ENCODE results near the gene ABCA5. TPM values are rescaled to one million over a fixed set of nuclear protein-coding genes. Genes with fewer than 3 reads are reported as not detected.

The ABCA5 gene
- total RNA-seq, 3 donors from 2014 or later, result 46.2 to 100 (median 52.7) TPM

- Histone ChIP-seq H3K9me3 (no peaks in the 10 kb centered on the region), H3K36me3 (ENCODE audit: low read depth) (no peaks in the 10 kb centered on the region), H3K4me1 (ENCODE audit: low read depth) (no peaks in the 10 kb centered on the region), H3K4me3 (no peak overlapping the region)
- DNase-seq, result no peak
- TF ChIP-seq CTCF (IDR thresholded peaks at IDR 0.05), result no peak
- ATAC-seq, result no peak
- intact Hi-C loops (cut with DNase I, micrococcal nuclease), result no loop called here
Observed at GRCh38 chr17:69222707-69223258, 104.2 kb downstream of the ABCA5 start.

- Histone ChIP-seq H3K4me1 (ENCODE audit: low read depth) (no peaks in the 10 kb centered on the region), H3K9me3 (no peaks in the 10 kb centered on the region), H3K4me3 (no peak overlapping the region), H3K36me3 (ENCODE audit: low read depth) (no peaks in the 10 kb centered on the region)
- DNase-seq (no peak), ATAC-seq (no peak)
- TF ChIP-seq CTCF (IDR thresholded peaks at IDR 0.05), result no peak
- intact Hi-C loops (cut with DNase I, micrococcal nuclease), result no loop called here
Observed at GRCh38 chr17:69220098-69220497, 106.8 kb downstream of the ABCA5 start.

- TF ChIP-seq CTCF (IDR thresholded peaks at IDR 0.05), result no peak
- Histone ChIP-seq H3K4me3 (no peak overlapping the region), H3K9me3 (no peaks in the 10 kb centered on the region), H3K4me1 (ENCODE audit: low read depth) (no peaks in the 10 kb centered on the region), H3K36me3 (ENCODE audit: low read depth) (no peaks in the 10 kb centered on the region)
- ATAC-seq (no peak), DNase-seq (no peak)
- intact Hi-C loops (cut with DNase I, micrococcal nuclease), result no loop called here
Observed at GRCh38 chr17:69218986-69219385, 107.9 kb downstream of the ABCA5 start.

- TF ChIP-seq CTCF (IDR thresholded peaks at IDR 0.05), result no peak
- no peak overlapping the region for H3K4me3 ChIP-seq
- intact Hi-C loops (cut with DNase I, micrococcal nuclease), result no loop called here
- no peaks in the 10 kb centered on the region for H3K9me3 ChIP-seq
- ATAC-seq (no peak), DNase-seq (no peak)
- H3K36me3 ChIP-seq (ENCODE audit: low read depth), result no peaks in the 10 kb centered on the region
- H3K4me1 ChIP-seq (ENCODE audit: low read depth), result no peaks in the 10 kb centered on the region
Observed at GRCh38 chr17:69213059-69213813, 113.7 kb downstream of the ABCA5 start.

GRCh38 chr17:69208640-69209039, 118.3 kb downstream of the ABCA5 start:
- intact Hi-C loops (cut with DNase I, micrococcal nuclease), result no loop called here
- TF ChIP-seq CTCF (IDR thresholded peaks at IDR 0.05), result no peak
- Histone ChIP-seq H3K4me1 (ENCODE audit: low read depth) (no peaks in the 10 kb centered on the region), H3K36me3 (ENCODE audit: low read depth) (no peaks in the 10 kb centered on the region), H3K4me3 (no peak overlapping the region), H3K9me3 (no peaks in the 10 kb centered on the region)
- no peak for ATAC-seq
- no peak for DNase-seq
